ENCODE data around the gene BABAM2.
"Not testable (repeated sequence)": the region's sequence is repeated elsewhere in the genome, so short reads cannot be mapped to it uniquely, and the experiment has no call there.

The BABAM2 gene

GRCh38 chr2:28224648-28225472 lies 334.3 kb downstream of the BABAM2 start:
- no peak for DNase-seq

DNA sequence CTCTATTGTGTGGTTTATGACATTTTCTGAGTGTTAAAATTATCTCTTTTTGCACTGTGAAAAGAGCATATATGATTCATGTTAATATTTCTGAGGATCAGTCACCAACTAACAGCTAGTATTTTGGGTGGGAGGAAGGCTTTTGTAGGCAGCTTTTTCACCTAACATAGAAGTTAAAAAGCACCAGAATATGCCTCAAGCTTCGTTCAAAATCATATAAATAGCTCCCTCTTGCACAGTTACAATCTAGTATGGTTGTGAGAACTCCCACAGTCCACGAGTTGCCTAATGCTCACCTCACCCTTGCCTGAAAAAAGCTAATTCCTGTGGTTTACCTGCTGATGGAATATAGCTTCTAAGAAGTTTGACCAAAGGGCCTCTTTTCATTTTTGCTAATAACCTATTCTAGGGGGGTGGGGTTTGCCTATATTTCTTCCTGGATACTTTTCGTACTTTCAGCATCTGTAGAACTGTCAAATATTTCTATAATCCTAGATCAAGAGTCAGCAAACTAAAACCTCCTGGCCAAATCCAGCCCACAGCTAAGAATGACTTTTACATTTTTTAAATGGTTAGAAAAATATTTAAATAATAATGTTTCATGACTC lies 335.0 kb downstream of the BABAM2 start:
- no peak for DNase-seq

- no peak for DNase-seq
These were observed 336.0 kb downstream of the BABAM2 start for GRCh38 chr2:28226558-28226957.

GRCh38 chr2:28227498-28227897 lies 337.0 kb downstream of the BABAM2 start:
- no peak for DNase-seq

DNA sequence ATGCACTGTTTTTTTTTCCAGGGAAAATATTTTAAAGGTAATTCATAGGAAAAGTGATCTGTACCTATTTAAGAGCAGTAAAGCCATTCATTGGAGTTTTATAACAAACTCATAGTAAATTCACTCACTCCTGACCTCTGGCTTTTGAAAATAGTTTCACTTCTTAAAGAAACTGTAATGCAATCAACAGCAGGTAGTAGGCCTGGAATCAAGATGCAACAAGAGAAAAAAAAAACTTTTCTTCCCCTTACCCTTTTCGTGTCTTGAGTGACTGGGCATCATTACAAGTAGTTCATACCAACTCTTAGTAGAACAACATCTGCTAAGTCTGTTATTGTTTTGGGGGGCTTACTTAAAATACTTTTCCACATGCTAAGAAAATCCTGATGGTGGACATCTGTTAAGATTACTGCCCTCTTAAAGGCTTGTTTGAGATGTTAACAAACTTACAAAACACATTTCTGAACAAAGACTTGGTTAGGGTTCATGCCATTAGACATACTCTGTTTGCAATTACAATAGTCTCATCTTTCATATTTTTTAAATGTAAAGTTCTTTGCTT lies 338.0 kb downstream of the BABAM2 start:
- no peak for DNase-seq

- no peak for DNase-seq
These were observed 340.6 kb downstream of the BABAM2 start for GRCh38 chr2:28231110-28231631.

GRCh38 chr2:28232295-28232694 lies 341.8 kb downstream of the BABAM2 start:
- no peak for DNase-seq

- DNase-seq: no peak
These were observed 342.7 kb downstream of the BABAM2 start for GRCh38 chr2:28233164-28233676.

- DNase-seq: no peak
These were observed 344.3 kb downstream of the BABAM2 start for GRCh38 chr2:28234807-28235206.

DNA sequence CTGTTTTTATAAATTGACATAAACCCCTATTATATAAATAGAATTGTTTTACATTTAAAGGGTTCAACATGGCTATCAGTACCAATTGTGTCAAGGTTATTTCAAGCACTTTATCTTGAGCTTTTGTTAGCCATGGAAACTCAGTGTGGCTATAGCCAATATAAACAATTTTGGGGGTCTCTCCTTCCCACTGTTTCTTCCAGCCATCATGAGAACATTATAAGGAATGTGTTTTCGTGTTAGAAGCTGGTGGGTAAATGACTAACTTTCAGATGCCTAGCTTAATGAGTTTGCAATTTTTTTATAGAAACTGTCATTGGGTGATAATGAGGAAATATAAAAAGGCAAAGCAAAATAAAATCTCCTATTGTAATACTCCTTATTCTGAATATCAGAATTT lies 348.7 kb downstream of the BABAM2 start:
- DNase-seq: no peak

DNA sequence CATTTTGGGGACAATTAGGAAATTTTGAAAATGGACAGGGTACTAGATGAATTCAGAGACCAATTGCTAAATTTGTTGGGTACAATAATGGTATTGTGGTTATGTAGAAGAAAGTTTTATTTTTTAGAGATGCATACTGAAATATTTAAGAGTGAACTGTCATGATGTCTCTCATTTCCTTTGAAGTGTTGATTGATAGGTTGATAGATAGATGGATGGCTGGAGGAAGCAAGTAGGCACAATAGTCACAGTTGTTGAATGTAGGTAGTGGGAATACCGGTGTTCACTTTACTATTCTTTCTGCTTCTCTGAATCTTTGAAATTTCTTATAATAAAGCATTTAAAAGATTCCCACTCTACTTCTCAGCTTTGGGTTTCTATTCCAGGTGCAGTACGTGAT lies 350.4 kb downstream of the BABAM2 start:
- no peak for DNase-seq

GRCh38 chr2:28247290-28247689 lies 356.8 kb downstream of the BABAM2 start:
- DNase-seq: no peak

- no peak for DNase-seq
These were observed 357.2 kb downstream of the BABAM2 start for GRCh38 chr2:28247734-28248133.

DNA sequence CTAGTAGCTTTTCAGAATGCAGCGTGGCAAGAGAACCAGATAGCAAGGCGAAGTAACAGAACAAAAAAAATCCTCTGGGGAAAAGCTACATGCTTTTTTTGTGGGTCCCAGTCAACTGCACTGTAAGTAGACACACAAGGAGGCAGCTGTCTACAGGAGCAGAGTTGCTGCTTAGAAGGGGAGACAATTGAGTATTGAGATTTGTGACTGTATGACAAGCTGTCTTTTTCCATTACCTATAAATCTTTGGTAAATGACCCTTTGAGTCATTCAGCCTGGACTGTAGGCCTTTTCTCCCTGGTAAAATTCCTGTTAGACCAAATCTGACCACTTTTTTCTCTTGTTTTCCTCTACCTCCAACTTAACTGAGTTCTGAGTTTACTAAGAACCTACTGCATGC lies 358.0 kb downstream of the BABAM2 start:
- no peak for DNase-seq

GRCh38 chr2:28250006-28250405 lies 359.5 kb downstream of the BABAM2 start:
- no peak for DNase-seq

DNA sequence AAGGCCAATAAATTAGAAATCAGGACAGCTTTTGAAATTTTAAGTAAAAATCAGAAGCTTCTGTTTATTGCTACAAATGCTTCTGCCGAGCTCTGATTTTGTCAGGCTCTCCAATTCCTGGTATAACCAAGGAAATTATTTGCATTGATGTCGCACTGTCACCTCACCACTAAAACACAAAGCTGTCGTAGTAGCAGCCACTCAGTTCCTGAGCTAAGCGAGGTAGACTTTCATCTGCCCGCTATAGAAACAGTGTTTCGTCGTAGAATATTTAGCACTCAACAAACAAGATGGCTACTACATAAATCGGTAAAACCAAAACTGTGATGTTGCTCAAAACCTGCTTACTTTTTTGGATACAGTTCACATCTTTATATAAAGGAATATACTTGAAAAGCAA lies 360.8 kb downstream of the BABAM2 start:
- no peak for DNase-seq

DNA sequence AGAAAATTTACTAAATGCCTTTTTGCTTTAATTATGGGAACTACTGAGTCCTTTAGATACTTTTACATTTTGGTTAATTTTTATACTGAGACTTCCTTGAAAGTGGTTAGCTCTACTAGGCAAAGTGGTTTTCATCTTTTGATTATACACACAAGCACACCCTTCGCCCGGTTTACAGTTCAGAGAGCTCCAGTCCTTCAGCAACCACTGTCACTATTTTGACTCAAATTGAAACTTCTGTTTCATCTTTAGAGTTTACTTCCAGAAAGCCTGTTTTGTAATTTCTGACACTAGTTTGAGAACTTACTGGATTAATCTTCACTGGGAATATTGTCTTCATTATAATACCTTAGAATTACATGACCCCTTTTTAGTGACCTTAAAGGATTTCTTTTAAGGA lies 361.8 kb downstream of the BABAM2 start:
- no peak for DNase-seq

DNA sequence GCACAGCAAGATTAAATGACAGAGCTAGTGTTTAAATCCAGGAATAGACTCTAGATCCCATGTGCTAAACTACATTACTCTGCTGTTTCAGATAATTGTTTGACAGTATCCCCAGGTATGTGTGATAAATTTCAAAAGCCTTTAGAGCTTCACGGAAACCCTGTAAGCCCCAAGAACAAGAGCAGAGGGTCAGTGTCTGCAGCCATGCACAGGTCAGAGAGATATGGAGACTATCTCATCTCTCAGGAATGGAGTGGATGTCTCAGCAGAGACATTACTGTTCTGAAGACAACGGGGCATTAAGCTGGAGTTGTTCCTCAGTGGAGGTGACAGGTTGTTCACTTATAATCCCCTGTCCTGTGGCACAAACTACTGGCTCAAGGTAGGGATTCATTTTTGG lies 363.0 kb downstream of the BABAM2 start:
- DNase-seq: no peak

- DNase-seq: not testable (repeated sequence)
These were observed 364.7 kb downstream of the BABAM2 start for GRCh38 chr2:28255231-28255630.

DNA sequence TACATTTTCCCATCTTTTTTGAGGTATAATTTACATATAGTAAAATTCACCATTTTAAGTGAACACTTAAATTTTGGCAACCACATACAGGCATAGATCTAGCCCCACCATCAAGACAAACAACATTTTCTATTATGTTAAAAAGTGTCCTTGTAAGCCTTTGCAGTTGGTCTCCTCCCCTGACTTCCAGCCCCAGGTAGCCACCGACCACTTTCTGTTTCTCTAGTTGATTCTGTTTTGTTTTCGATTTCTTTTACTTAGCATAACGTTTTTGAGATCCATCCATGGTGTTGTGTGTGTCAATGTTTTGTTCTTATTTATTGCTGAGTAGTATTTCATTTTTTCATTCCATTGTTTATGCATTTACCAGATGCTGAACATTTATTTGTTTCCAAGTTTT lies 366.7 kb downstream of the BABAM2 start:
- DNase-seq: no peak

GRCh38 chr2:28259226-28259625 lies 368.7 kb downstream of the BABAM2 start:
- DNase-seq: not testable (repeated sequence)

- no peak for DNase-seq
These were observed 373.2 kb downstream of the BABAM2 start for GRCh38 chr2:28263690-28264089.

DNA sequence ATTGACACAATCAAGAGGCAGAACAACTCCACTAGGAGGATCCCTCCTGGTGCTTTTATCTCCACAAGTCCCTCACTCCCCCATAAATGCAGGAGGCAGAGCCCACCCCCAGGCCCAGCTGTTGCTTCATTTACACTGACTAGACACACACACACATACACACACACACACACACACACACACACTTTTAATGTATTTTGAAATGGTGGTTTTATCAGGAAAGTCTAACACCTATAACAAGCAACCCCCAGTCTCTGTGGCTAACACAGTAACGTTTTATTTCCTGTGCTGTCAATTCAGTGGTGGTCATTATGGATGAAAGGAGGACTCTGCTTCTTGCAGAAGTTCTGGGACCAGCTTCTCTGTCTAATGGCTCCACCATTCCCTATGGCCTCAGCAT lies 376.8 kb downstream of the BABAM2 start:
- DNase-seq: no peak

DNA sequence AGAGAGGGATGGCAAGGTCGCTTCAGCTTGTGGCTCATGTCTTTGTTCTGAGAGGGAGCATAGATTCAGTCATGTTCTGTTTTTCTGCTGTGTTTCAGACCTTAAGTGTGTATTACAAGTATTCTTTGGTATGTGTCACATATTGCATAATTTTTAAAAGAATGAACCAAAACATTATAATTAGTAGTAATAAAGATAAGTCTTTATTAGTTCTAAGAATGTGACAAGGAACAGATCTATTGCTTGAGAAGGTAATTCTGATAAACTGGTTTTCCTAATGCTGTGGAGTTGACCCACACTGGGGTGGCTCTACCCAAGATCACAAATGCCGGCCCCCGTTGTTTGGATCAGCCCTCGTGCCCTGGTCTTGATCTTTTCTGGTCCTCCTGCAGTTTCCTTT lies 377.9 kb downstream of the BABAM2 start:
- DNase-seq: no peak
